Measurements from ENCODE around the gene SNX6.

The SNX6 gene

GRCh38 chr14:34633742-34634141, 3.8 kb upstream of the SNX6 start:
- no peak for DNase-seq

- DNase-seq = no peak
Observed at GRCh38 chr14:34632411-34632978, 2.5 kb upstream of the SNX6 start.

- no peak for DNase-seq
Observed at GRCh38 chr14:34629344-34629656, 648 bp downstream of the SNX6 start.

- no peak for DNase-seq
Observed at GRCh38 chr14:34628681-34629135, 1.2 kb downstream of the SNX6 start.

- DNase-seq = no peak
Observed at GRCh38 chr14:34623506-34623905, 6.4 kb downstream of the SNX6 start.

GRCh38 chr14:34620839-34621238, 9.1 kb downstream of the SNX6 start:
- DNase-seq = no peak

- DNase-seq = no peak
Observed at GRCh38 chr14:34620115-34620514, 9.8 kb downstream of the SNX6 start.

GRCh38 chr14:34619471-34619870, 10.5 kb downstream of the SNX6 start:
- DNase-seq = no peak

- DNase-seq = no peak
Observed at GRCh38 chr14:34616360-34616759, 13.6 kb downstream of the SNX6 start.

- no peak for DNase-seq
Observed at GRCh38 chr14:34615507-34615906, 14.4 kb downstream of the SNX6 start.

- DNase-seq = no peak
Observed at GRCh38 chr14:34614638-34615037, 15.3 kb downstream of the SNX6 start.

- no peak for DNase-seq
Observed at GRCh38 chr14:34610101-34610500, 19.8 kb downstream of the SNX6 start.

- no peak for DNase-seq
Observed at GRCh38 chr14:34605461-34605860, 24.5 kb downstream of the SNX6 start.

GRCh38 chr14:34604995-34605394, 25.0 kb downstream of the SNX6 start:
- no peak for DNase-seq

GRCh38 chr14:34596891-34597290, 33.1 kb downstream of the SNX6 start:
- DNase-seq = no peak

GRCh38 chr14:34593740-34594375, 36.1 kb downstream of the SNX6 start:
- no peak for DNase-seq

- no peak for DNase-seq
Observed at GRCh38 chr14:34592623-34593022, 37.3 kb downstream of the SNX6 start.

- DNase-seq = no peak
Observed at GRCh38 chr14:34583525-34583924, 46.4 kb downstream of the SNX6 start.

GRCh38 chr14:34582117-34582680, 47.7 kb downstream of the SNX6 start:
- DNase-seq = no peak

- no peak for DNase-seq
Observed at GRCh38 chr14:34580381-34580780, 49.6 kb downstream of the SNX6 start.

GRCh38 chr14:34571771-34572170, 58.2 kb downstream of the SNX6 start:
- DNase-seq = no peak

- DNase-seq = no peak
Observed at GRCh38 chr14:34569750-34570149, 60.2 kb downstream of the SNX6 start.

- no peak for DNase-seq
Observed at GRCh38 chr14:34568803-34569202, 61.1 kb downstream of the SNX6 start.

- no peak for DNase-seq
Observed at GRCh38 chr14:34562776-34563150, 67.2 kb downstream of the SNX6 start.

Data from kidney glomerular epithelial cell (primary cell).